GM19397 (cell line): ENCODE data around the gene NECTIN3.

ENCODE experiments used
- ATAC-seq: cut with Tn5 transposase; IDR thresholded peaks from one replicate; pipeline ENCODE4 v1.9.1; 2021; ENCODE audit warnings: mild to moderate bottlenecking, moderate library complexity; ENCODE audit not compliant: unreplicated experiment

The NECTIN3 gene

GRCh38 chr3:111194048-111194447 is 122.4 kb downstream of the NECTIN3 start:
- no peak for ATAC-seq

GRCh38 chr3:111197485-111197884 is 125.9 kb downstream of the NECTIN3 start:
- ATAC-seq, result no peak

- ATAC-seq, result no peak
Observed at GRCh38 chr3:111200027-111200426, 128.4 kb downstream of the NECTIN3 start.

- ATAC-seq, result no peak
Observed at GRCh38 chr3:111210003-111210711, 138.5 kb downstream of the NECTIN3 start.

GRCh38 chr3:111210866-111211564 is 139.4 kb downstream of the NECTIN3 start:
- ATAC-seq, result no peak

GRCh38 chr3:111212511-111212910 is 140.9 kb downstream of the NECTIN3 start:
- no peak for ATAC-seq

GRCh38 chr3:111215481-111215880 is 143.9 kb downstream of the NECTIN3 start:
- ATAC-seq, result no peak

GRCh38 chr3:111218615-111219014 is 147.0 kb downstream of the NECTIN3 start:
- no peak for ATAC-seq

GRCh38 chr3:111227216-111227615 is 155.6 kb downstream of the NECTIN3 start:
- no peak for ATAC-seq

- ATAC-seq, result no peak
Observed at GRCh38 chr3:111229301-111229700, 157.7 kb downstream of the NECTIN3 start.

GRCh38 chr3:111236836-111237713 is 165.5 kb downstream of the NECTIN3 start:
- ATAC-seq, result no peak

- ATAC-seq, result no peak
Observed at GRCh38 chr3:111237946-111238345, 166.3 kb downstream of the NECTIN3 start.

- ATAC-seq, result peak; percentile 98
Observed at GRCh38 chr3:111238885-111239284, 167.3 kb downstream of the NECTIN3 start.

- no peak for ATAC-seq
Observed at GRCh38 chr3:111241960-111242359, 170.3 kb downstream of the NECTIN3 start.
